Peyer's patch (tissue), 4 donors: ENCODE measurements around the gene GTF2IRD2.
"Not testable (repeated sequence)": the region's sequence is repeated elsewhere in the genome, so short reads cannot be mapped to it uniquely, and the experiment has no call there.

Source experiments
- POLR2A ChIP-seq, 2 donors: fragments of 450-650 bp; IDR thresholded peaks; one replicate each; pipeline ENCODE4 v1.5.1; 2017; ENCODE audit warnings: antibody characterized with exemption in 2 of 2, mild to moderate bottlenecking in 2 of 2, moderate library complexity in 2 of 2
- TF ChIP-seq, protein P1 (sequence below), 6 experiments: fragments of 450-650 bp in 4 of 6; fragments of 200-600 bp in 2 of 6; sonication (generic) in 1 of 6; IDR thresholded peaks; one replicate each; pipeline ENCODE4 v1.5.1; 2017 to 2019; ENCODE audit warnings: antibody characterized with exemption in 6 of 6, mild to moderate bottlenecking in 3 of 6, moderate library complexity in 1 of 6

DNA sequence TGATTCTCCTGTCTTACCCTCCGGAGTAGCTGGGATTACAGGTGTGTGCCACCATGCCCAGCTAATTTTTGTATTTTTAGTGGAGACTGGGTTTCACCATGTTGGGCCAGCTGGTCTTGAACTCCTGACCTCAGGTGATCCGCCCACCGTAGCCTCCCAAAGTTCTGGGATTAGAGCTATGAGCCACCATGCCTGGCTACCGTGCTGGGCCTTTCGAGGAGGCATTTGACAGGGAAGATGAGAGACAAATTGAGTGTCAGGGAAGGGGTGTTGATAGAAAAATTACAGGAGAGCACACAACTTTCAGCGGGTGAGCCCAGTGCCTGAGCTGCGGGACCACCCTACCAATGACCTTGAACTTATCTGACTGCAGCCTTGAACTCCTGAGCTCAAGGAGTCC lies 81.3 kb downstream of the GTF2IRD2 start:
- TF ChIP-seq, protein P1, sequence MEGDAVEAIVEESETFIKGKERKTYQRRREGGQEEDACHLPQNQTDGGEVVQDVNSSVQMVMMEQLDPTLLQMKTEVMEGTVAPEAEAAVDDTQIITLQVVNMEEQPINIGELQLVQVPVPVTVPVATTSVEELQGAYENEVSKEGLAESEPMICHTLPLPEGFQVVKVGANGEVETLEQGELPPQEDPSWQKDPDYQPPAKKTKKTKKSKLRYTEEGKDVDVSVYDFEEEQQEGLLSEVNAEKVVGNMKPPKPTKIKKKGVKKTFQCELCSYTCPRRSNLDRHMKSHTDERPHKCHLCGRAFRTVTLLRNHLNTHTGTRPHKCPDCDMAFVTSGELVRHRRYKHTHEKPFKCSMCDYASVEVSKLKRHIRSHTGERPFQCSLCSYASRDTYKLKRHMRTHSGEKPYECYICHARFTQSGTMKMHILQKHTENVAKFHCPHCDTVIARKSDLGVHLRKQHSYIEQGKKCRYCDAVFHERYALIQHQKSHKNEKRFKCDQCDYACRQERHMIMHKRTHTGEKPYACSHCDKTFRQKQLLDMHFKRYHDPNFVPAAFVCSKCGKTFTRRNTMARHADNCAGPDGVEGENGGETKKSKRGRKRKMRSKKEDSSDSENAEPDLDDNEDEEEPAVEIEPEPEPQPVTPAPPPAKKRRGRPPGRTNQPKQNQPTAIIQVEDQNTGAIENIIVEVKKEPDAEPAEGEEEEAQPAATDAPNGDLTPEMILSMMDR (IDR thresholded peaks at IDR 0.05), result not testable (repeated sequence)
- not testable (repeated sequence) for TF ChIP-seq POLR2A (IDR thresholded peaks at IDR 0.05)
